ENCODE results near the gene PITPNC1.

DNA sequence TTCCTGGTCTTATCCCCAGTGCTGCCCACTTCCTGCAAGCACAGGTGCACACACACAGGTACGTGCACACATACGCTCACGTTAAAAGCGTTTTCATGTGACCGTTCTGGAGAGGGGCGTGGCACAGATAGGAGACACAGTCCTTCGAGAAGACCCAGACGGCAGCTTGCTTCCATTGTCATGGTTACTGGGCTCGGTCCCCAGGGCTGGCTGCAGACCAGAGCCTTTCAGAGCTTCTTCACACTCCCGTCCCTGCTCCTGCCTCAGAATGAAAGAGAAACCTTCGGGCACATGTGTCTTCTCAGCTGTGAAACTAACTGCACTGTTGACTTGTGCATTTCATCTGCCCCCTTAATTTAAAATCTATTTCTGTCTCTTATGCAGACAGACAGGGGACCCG lies 154.2 kb downstream of the PITPNC1 start:
- TF ChIP-seq SIN3A (IDR thresholded peaks at IDR 0.05; ENCODE audit: borderline replicate concordance, insufficient read depth, low read length): no peak
- TF ChIP-seq REST (IDR thresholded peaks at IDR 0.05; ENCODE audit: insufficient read depth in 1 of 2, low read depth in 2 of 2, low read length in 2 of 2): no peak
- no peak for TF ChIP-seq POLR2AphosphoS5 (IDR thresholded peaks at IDR 0.05; ENCODE audit: low read depth, low read length)

All from PFSK-1 (cell line).